ENCODE measurements around the gene PTGFR.

GRCh38 chr1:78560811-78561210, 70.0 kb downstream of the PTGFR start:
- no peak for TF ChIP-seq POLR2AphosphoS5 (IDR thresholded peaks at IDR 0.05)
- TF ChIP-seq CTCF (IDR thresholded peaks at IDR 0.05): no peak
- no peak for TF ChIP-seq EP300 (IDR thresholded peaks at IDR 0.05)
